Mesenchymal stem cell (in vitro differentiated cells and primary cell): ENCODE measurements around the gene URB1.

Source experiments
- DNase-seq: peaks from one replicate; pipeline ENCODE4 v3.0.0-alpha.2; 2013
- H2AFZ ChIP-seq: one replicate; pipeline ENCODE4 v1.6.1; 2013; ENCODE audit warnings: low read depth, mild to moderate bottlenecking, control low read depth, inconsistent platforms, low read length, moderate library complexity
- H2AK5ac ChIP-seq: 2 replicates; pipeline ENCODE4 v1.6.1; 2013; ENCODE audit warnings: low read length, moderate library complexity, mild to moderate bottlenecking, inconsistent platforms; ENCODE audit not compliant: severe bottlenecking
- H2BK120ac ChIP-seq: one replicate; pipeline ENCODE4 v1.6.1; 2013; ENCODE audit warnings: low read depth, mild to moderate bottlenecking, inconsistent platforms, low read length, moderate library complexity
- H2BK12ac ChIP-seq, 2 experiments: one replicate each; pipeline ENCODE4 v1.6.1; 2013; ENCODE audit warnings: inconsistent platforms in 2 of 2, low read length in 2 of 2, mild to moderate bottlenecking in 2 of 2, moderate library complexity in 2 of 2, control low read depth in 1 of 2
- H2BK15ac ChIP-seq: one replicate; pipeline ENCODE4 v1.6.1; 2013; ENCODE audit warnings: mild to moderate bottlenecking, low read depth, inconsistent platforms; ENCODE audit not compliant: poor library complexity, severe bottlenecking
- H2BK5ac ChIP-seq: 2 replicates; pipeline ENCODE4 v1.6.1; 2013; ENCODE audit warnings: low read depth, mild to moderate bottlenecking, low read length, control low read depth, inconsistent platforms; ENCODE audit not compliant: poor library complexity, severe bottlenecking
- H3K14ac ChIP-seq, 2 experiments: one replicate each; pipeline ENCODE4 v1.6.1; 2013; ENCODE audit warnings: inconsistent platforms in 2 of 2, low read length in 2 of 2, control low read depth in 1 of 2, mild to moderate bottlenecking in 1 of 2, moderate library complexity in 1 of 2
- H3K18ac ChIP-seq, 2 experiments: one replicate each; pipeline ENCODE4 v1.6.1; 2013; ENCODE audit warnings: inconsistent platforms in 2 of 2, low read length in 2 of 2, control low read depth in 1 of 2, low read depth in 1 of 2, mild to moderate bottlenecking in 1 of 2
- H3K23ac ChIP-seq, 2 experiments: one replicate each; pipeline ENCODE4 v1.6.1; 2013; ENCODE audit warnings: inconsistent platforms in 2 of 2, low read length in 2 of 2, mild to moderate bottlenecking in 2 of 2, moderate library complexity in 2 of 2, control low read depth in 1 of 2
- H3K27ac ChIP-seq: 2 replicates; pipeline ENCODE4 v1.5.1; 2013; ENCODE audit warnings: mild to moderate bottlenecking, moderate library complexity, low read length, control low read depth, inconsistent platforms; ENCODE audit not compliant: poor library complexity, severe bottlenecking
- H3K27me3 ChIP-seq, 2 experiments: 2 replicates each; pipeline versions ENCODE4 v1.6.1 to v1.7.0; 2013; ENCODE audit warnings: low read length in 2 of 2, mild to moderate bottlenecking in 2 of 2, moderate library complexity in 2 of 2, control low read depth in 1 of 2, inconsistent platforms in 1 of 2; ENCODE audit not compliant: control insufficient read depth in 1 of 2, insufficient read depth in 1 of 2
- H3K36me3 ChIP-seq, 2 experiments: 2 replicates each; pipeline versions ENCODE4 v1.6.1 to v1.7.0; 2013; ENCODE audit warnings: low read length in 2 of 2, control low read depth in 1 of 2, inconsistent platforms in 1 of 2, low read depth in 1 of 2, mild to moderate bottlenecking in 1 of 2; ENCODE audit not compliant: insufficient read depth in 2 of 2, control insufficient read depth in 1 of 2
- H3K4ac ChIP-seq, 2 experiments: one replicate each; pipeline ENCODE4 v1.6.1; 2013; ENCODE audit warnings: inconsistent platforms in 2 of 2, low read length in 2 of 2, mild to moderate bottlenecking in 2 of 2, moderate library complexity in 2 of 2, control low read depth in 1 of 2, low read depth in 1 of 2
- H3K4me1 ChIP-seq: 2 replicates; pipeline ENCODE4 v1.6.1; 2013; ENCODE audit warnings: low read depth, low read length, control low read depth; ENCODE audit not compliant: control insufficient read depth, insufficient read depth
- H3K4me2 ChIP-seq: 2 replicates; pipeline ENCODE4 v1.6.1; 2013; ENCODE audit warnings: low read length, mild to moderate bottlenecking, inconsistent platforms; ENCODE audit not compliant: poor library complexity, severe bottlenecking
- H3K4me3 ChIP-seq, 2 experiments: 2 replicates each; pipeline versions ENCODE4 v1.5.1 to v1.7.0; 2013; ENCODE audit warnings: low read length in 2 of 2, mild to moderate bottlenecking in 2 of 2, control low read depth in 1 of 2, low read depth in 1 of 2; ENCODE audit not compliant: insufficient read depth in 1 of 2
- H3K79me1 ChIP-seq: replicated peaks from 2 replicates; pipeline ENCODE4 v1.6.1; 2013; ENCODE audit warnings: mild to moderate bottlenecking, control low read depth, low read length, inconsistent platforms; ENCODE audit not compliant: poor library complexity, severe bottlenecking
- H3K9ac ChIP-seq: 2 replicates; pipeline ENCODE4 v1.7.0; 2013; ENCODE audit warnings: mild to moderate bottlenecking, low read length, moderate library complexity
- H3K9me3 ChIP-seq: 2 replicates; pipeline ENCODE4 v1.7.0; 2013; ENCODE audit warnings: mild to moderate bottlenecking, low read length; ENCODE audit not compliant: control insufficient read depth
- H4K8ac ChIP-seq: one replicate; pipeline ENCODE4 v1.6.1; 2013; ENCODE audit warnings: inconsistent platforms, mild to moderate bottlenecking, low read length, moderate library complexity
- H4K91ac ChIP-seq: one replicate; pipeline ENCODE4 v1.6.1; 2013; ENCODE audit warnings: mild to moderate bottlenecking, low read length, inconsistent platforms
- WGBS: methylation state at CpG from one replicate; pipeline ENCODE4 v1.1.7; 2013; ENCODE audit warnings: mixed read lengths; 5-methylcytosine and 5-hydroxymethylcytosine counted together

URB1 gene

DNA sequence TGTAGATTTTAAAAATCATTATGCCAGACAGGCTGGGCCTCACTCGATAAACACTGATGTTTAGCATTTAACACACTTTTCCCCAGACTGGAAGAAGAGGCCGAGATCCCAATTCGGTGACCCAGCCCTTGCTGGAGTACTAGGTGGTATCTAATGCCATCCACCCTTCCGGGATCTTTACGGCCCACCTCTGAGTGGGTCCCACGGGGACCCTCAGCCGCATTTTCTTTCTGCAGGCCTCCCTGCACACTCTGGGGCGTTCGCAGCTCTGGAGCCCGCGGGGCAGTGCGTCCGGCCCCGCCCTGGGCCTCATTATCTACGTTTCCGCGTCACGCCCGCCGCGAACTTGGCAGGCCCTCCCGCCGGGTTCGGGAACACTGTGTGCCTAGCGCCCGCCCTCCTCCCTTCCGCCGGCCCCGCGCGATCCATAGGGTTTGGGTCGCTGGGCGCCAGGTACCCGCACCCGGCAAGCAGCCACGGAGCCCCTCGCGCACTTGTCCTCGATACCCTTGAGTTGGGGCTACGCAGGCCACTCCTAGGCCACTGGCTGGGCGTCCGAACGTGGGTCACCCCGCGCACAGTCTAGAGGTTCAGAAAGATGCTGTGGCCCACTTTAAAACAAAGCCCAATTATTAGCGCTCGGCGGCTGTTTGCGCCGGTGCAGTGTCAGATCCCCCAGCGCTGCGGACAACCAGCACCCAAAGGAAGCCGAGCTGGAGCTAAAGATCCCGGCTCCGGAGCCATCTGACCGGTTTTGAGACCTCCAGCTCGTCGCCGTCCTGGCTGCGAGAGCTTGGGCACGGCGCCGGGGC is 18.7 kb upstream of the URB1 start:
- Histone ChIP-seq H2AK5ac (no peak overlapping the region), H3K4me3 (peak overlapping the region; percentile 47 to 90), H3K4me2 (peak overlapping the region; percentile 95), H2BK5ac (no peak overlapping the region), H3K23ac (peak overlapping the region in 1 of 2 experiments; percentile 80), H3K14ac (no peak overlapping the region), H3K9me3 (no peaks in the 10 kb centered on the region), H3K36me3 (no peaks in the 10 kb centered on the region), H4K91ac (no peak overlapping the region), H3K27me3 (peaks cover 0 to 69% of the 10 kb centered on the region in 2 experiments), H3K18ac (peak overlapping the region in 1 of 2 experiments; percentile 38), H2BK120ac (no peak overlapping the region), H4K8ac (no peak overlapping the region), H3K27ac (no peak overlapping the region), H3K4me1 (peaks cover 19% of the 10 kb centered on the region), H2AFZ (peak overlapping the region; percentile 77), H2BK15ac (no peak overlapping the region), H3K4ac (no peak overlapping the region), H3K79me1 (no peaks in the 10 kb centered on the region), H2BK12ac (no peak overlapping the region), H3K9ac (peak overlapping the region; percentile 98)
- DNase-seq = peak; percentile 15
- 8% methylated on average over 63 of the region's 63 CpGs for WGBS

DNA sequence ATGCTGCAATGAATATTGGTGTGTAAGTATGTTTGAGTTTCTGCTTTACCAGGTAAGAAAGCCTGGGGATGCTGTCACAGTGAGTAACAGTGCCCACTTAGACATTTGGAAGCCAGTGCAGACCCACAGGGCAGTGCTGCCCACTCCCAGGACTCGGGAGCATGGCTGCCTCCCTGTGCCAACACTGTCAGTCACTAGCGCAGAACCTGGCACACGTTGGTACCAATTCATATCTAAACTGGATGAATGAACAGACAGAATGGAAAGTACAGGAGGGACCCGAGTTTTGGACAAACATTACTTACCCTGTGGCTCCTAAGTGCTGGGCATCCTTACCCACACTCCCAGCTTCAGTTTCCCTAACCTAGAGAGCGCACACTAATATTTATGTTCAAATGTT is 18.1 kb upstream of the URB1 start:
- H3K4ac ChIP-seq = no peak overlapping the region
- H3K4me2 ChIP-seq = no peak overlapping the region
- H3K23ac ChIP-seq = no peak overlapping the region
- H2AK5ac ChIP-seq = no peak overlapping the region
- no peak for DNase-seq
- H3K36me3 ChIP-seq = no peaks in the 10 kb centered on the region
- no peak overlapping the region for H4K91ac ChIP-seq
- H3K4me1 ChIP-seq = peaks cover 19% of the 10 kb centered on the region
- H3K4me3 ChIP-seq = peak overlapping the region in 1 of 2 experiments; percentile 90
- no peak overlapping the region for H2BK120ac ChIP-seq
- H3K79me1 ChIP-seq = no peaks in the 10 kb centered on the region
- H2BK5ac ChIP-seq = no peak overlapping the region
- H2AFZ ChIP-seq = no peak overlapping the region
- H3K14ac ChIP-seq = no peak overlapping the region
- H2BK15ac ChIP-seq = no peak overlapping the region
- 98% methylated on average over 4 of the region's 5 CpGs for WGBS
- no peak overlapping the region for H2BK12ac ChIP-seq
- H3K18ac ChIP-seq = no peak overlapping the region
- H3K27ac ChIP-seq = no peak overlapping the region
- no peak overlapping the region for H4K8ac ChIP-seq
- H3K27me3 ChIP-seq = peaks cover 0 to 73% of the 10 kb centered on the region in 2 experiments
- H3K9ac ChIP-seq = peak overlapping the region; percentile 98
- H3K9me3 ChIP-seq = no peaks in the 10 kb centered on the region

DNA sequence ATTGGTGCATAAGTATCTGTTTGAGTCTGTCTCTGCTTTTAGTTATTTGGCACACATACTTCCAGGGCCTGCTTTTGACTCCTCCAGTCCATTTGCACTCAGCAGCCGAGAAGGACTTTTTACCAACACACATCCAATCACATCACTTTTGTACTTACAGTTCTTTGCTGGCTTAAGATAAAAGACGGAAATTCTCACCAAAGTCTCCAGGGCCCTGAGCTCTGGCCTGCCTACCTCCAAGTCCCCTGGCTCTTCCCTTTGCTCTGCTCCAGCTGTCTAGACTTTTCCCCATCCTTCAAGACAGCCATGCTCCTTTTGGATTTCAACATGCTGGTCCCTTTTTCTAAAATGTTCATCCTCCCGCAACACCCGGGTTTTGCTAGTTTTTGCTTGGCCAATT is 17.5 kb upstream of the URB1 start:
- H3K36me3 ChIP-seq = no peaks in the 10 kb centered on the region
- H3K4me1 ChIP-seq = peaks cover 19% of the 10 kb centered on the region
- peaks cover 0 to 67% of the 10 kb centered on the region in 2 experiments for H3K27me3 ChIP-seq
- no peak overlapping the region for H3K4me3 ChIP-seq
- no peak overlapping the region for H4K91ac ChIP-seq
- no peak overlapping the region for H3K14ac ChIP-seq
- no peak overlapping the region for H3K4me2 ChIP-seq
- 90% methylated on average over 4 of the region's 4 CpGs for WGBS
- H2BK5ac ChIP-seq = no peak overlapping the region
- H2AK5ac ChIP-seq = no peak overlapping the region
- H2BK12ac ChIP-seq = no peak overlapping the region
- no peaks in the 10 kb centered on the region for H3K79me1 ChIP-seq
- no peaks in the 10 kb centered on the region for H3K9me3 ChIP-seq
- H3K4ac ChIP-seq = no peak overlapping the region
- no peak for DNase-seq
- no peak overlapping the region for H3K27ac ChIP-seq
- no peak overlapping the region for H2BK120ac ChIP-seq
- H3K9ac ChIP-seq = no peak overlapping the region
- H3K18ac ChIP-seq = no peak overlapping the region
- no peak overlapping the region for H2BK15ac ChIP-seq
- no peak overlapping the region for H4K8ac ChIP-seq
- no peak overlapping the region for H3K23ac ChIP-seq
- H2AFZ ChIP-seq = no peak overlapping the region

DNA sequence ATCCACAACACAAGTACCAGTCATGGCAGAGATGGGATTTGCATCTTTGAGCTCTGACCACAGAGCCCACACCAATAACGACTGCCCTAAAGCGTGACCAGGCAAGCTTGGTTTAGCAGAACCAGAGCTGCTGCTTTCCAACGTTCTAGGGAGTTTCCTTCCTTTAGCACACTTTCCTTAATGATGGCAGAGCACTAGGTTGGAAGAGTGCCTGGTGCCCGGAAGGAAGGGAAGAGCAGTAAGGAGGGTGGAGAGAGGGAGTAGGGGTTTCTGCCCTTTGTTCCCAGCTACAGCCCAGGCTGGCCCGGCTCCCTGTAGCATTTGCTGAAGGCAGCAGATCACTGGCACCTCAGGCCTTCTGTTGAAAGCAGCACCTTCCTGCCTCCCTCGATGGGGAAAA is 13.6 kb upstream of the URB1 start:
- no peak overlapping the region for H4K8ac ChIP-seq
- H3K4ac ChIP-seq = no peak overlapping the region
- no peak overlapping the region for H3K4me3 ChIP-seq
- no peak overlapping the region for H2BK5ac ChIP-seq
- 85% methylated on average over 6 of the region's 6 CpGs for WGBS
- no peak overlapping the region for H2BK15ac ChIP-seq
- H3K36me3 ChIP-seq = no peaks in the 10 kb centered on the region
- no peak overlapping the region for H4K91ac ChIP-seq
- no peak overlapping the region for H2BK12ac ChIP-seq
- H2AK5ac ChIP-seq = no peak overlapping the region
- no peak overlapping the region for H3K14ac ChIP-seq
- H3K4me2 ChIP-seq = no peak overlapping the region
- peaks cover 3% of the 10 kb centered on the region for H3K4me1 ChIP-seq
- H2AFZ ChIP-seq = no peak overlapping the region
- H3K18ac ChIP-seq = no peak overlapping the region
- no peak overlapping the region for H3K23ac ChIP-seq
- DNase-seq = no peak
- no peak overlapping the region for H3K9ac ChIP-seq
- no peak overlapping the region for H2BK120ac ChIP-seq
- no peak overlapping the region for H3K27ac ChIP-seq
- H3K79me1 ChIP-seq = no peaks in the 10 kb centered on the region
- peaks cover 0 to 40% of the 10 kb centered on the region in 2 experiments for H3K27me3 ChIP-seq
- no peaks in the 10 kb centered on the region for H3K9me3 ChIP-seq
